K562 (cell line): ENCODE results near the gene PLCB3. TPM values are rescaled to one million over a fixed set of nuclear protein-coding genes. Genes with fewer than 3 reads are reported as not detected.

Experiments
- HEY1 ChIP-seq: fragments of 250-450 bp; sonication (Bioruptor Pico); IDR thresholded peaks from 2 replicates; pipeline ENCODE4 v1.5.0; 2020; ENCODE audit warnings: mild to moderate bottlenecking, moderate library complexity, borderline replicate concordance
- NR2C2 ChIP-seq, 2 experiments: fragments of 200-800 bp in 1 of 2; sonication (Bioruptor generic) in 1 of 2; sonication (generic) in 1 of 2; formaldehyde crosslinking in 1 of 2; IDR thresholded peaks; 2 replicates each; pipeline versions ENCODE4 v1.6.1 to v1.8.0; 2016 to 2022; ENCODE audit warnings: mild to moderate bottlenecking in 1 of 2, missing compliant biosample characterization in 1 of 2, missing genetic modification characterization in 1 of 2, missing genetic modification reagents in 1 of 2
- RBM39 ChIP-seq: fragments of 200-400 bp; formaldehyde crosslinking; optimal IDR thresholded peaks from 2 replicates; pipeline ENCODE3; 2018; ENCODE audit warnings: low read depth, low read length
- SMC3 ChIP-seq: conservative IDR thresholded peaks from 2 replicates; pipeline ENCODE4 v1.6.1; 2011; ENCODE audit warnings: low read depth, low read length, improper control_type of control experiment; ENCODE audit not compliant: insufficient read depth
- TCF7L2 ChIP-seq: fragments of 150-350 bp; IDR thresholded peaks from 2 replicates; pipeline ENCODE4 v1.6.1; 2016; ENCODE audit warnings: low read depth, mild to moderate bottlenecking, low read length, moderate library complexity
- ZNF143 ChIP-seq: sonication (generic); formaldehyde crosslinking; IDR thresholded peaks from 2 replicates; pipeline ENCODE4 v1.9.0; 2022; ENCODE audit warnings: mild to moderate bottlenecking, missing genetic modification reagents
- ZNF24 ChIP-seq: fragments of 450-650 bp; IDR thresholded peaks from 2 replicates; pipeline ENCODE4 v1.6.1; 2016
- polyA plus RNA-seq, 8 experiments: library from polyadenylated mRNA; depleted of rRNA in 4 of 8; stranded (reverse) in 5 of 8; unstranded in 3 of 8; fragments of >200 nt; fragmentation: Nextera tagmentation in 2 of 8; fragmentation: Illumina TruSeq in 1 of 8; extraction: Ambion mirVana in 2 of 8; extraction: Trizol in 1 of 8; gene quantifications; 2 replicates each; pipeline versions ENCODE4 v1.2.1 to v1.2.3, GENCODE V29; 2011 to 2014; ENCODE audit warnings: inconsistent platforms in 1 of 8, missing spikeins in 1 of 8
- total RNA-seq, 7 experiments: library from RNA; depleted of rRNA in 6 of 7; stranded (reverse); fragments of >200 nt in 6 of 7; fragmentation: Illumina TruSeq in 2 of 7; extraction: Trizol in 2 of 7; gene quantifications; 2 replicates each; pipeline versions ENCODE4 v1.2.1 to v1.2.3, GENCODE V29; 2011 to 2021; ENCODE audit warnings: low replicate concordance in 1 of 7
- TF ChIP-seq, protein P1 (sequence below): sonication (generic); formaldehyde crosslinking; IDR thresholded peaks from 2 replicates; pipeline ENCODE4 v1.9.0; 2022; ENCODE audit warnings: mild to moderate bottlenecking, missing genetic modification reagents
- TF ChIP-seq, protein P2 (sequence below): fragments of 250-450 bp; sonication (Bioruptor Pico); IDR thresholded peaks from 2 replicates; pipeline ENCODE4 v1.4.0; 2020; ENCODE audit warnings: mild to moderate bottlenecking
- TF ChIP-seq, protein P3 (sequence below): IDR thresholded peaks from 2 replicates; pipeline ENCODE4 v1.6.1; 2011; ENCODE audit not compliant: insufficient read length; ENCODE audit errors: extremely low read depth
- TF ChIP-seq, protein P4 (sequence below): fragments of 250-450 bp; sonication (Bioruptor Pico); IDR thresholded peaks from 2 replicates; pipeline ENCODE4 v1.5.0; 2021; ENCODE audit warnings: mild to moderate bottlenecking, borderline replicate concordance
- TF ChIP-seq, protein P5 (sequence below), 2 experiments: IDR thresholded peaks; 2 replicates each; pipeline ENCODE4 v1.6.1; 2012; ENCODE audit warnings: improper control_type of control experiment in 2 of 2, low read depth in 2 of 2, low read length in 2 of 2, borderline replicate concordance in 1 of 2
- TF ChIP-seq, protein P6 (sequence below): fragments of 450-650 bp; IDR thresholded peaks from 2 replicates; pipeline ENCODE4 v1.6.1; 2014; ENCODE audit warnings: low read depth, mild to moderate bottlenecking, moderate library complexity, borderline replicate concordance
- TF ChIP-seq, protein P7 (sequence below): fragments of 250-450 bp; sonication (Bioruptor Pico); IDR thresholded peaks from 2 replicates; pipeline ENCODE4 v1.4.0; 2020; ENCODE audit warnings: mild to moderate bottlenecking, moderate library complexity

PLCB3 gene
- total and polyA plus RNA-seq, 9 of the 15 experiments (the other 6 are each of a cell fraction or from before 2014, with no cell fraction given) = 0.31 to 44.8 (median 14.6) TPM

DNA sequence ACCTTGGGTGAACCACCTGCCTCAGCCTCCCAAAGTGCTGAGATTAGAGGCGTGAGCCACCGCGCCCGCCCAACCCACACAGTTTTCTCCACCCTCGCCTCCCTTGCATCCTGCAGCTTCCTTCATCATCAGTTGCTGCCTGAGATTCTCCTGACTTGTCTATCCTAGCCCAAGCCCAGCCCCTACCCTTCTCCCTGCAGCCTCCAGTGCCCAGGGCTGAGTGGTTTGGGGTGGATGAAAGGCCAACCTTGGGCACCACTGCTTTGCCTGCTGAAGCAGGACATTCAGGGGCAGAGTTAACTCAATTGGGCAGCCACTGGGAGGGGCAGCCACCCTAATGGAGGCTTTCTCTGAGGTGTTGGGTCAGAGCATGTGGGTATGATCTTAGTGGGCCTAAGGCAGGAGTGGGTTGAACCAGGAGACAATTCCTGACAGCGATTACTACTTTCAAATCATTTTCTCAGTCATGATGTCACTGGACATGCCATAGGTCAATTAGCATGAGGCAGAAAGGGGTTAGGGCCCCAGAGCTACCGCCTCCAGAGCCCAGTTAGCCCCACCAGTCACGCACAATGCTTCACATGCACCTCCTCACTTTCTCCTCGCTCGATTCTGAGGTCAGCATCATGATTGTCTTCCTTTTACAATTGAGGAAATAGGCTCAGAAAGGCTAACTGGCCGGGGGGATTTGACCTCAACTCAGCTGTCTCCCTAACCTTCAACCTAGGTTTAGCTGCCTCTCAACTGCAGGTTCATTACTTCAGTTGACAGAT, 11.5 kb upstream of the PLCB3 start (continued):
- TF ChIP-seq, protein P1, sequence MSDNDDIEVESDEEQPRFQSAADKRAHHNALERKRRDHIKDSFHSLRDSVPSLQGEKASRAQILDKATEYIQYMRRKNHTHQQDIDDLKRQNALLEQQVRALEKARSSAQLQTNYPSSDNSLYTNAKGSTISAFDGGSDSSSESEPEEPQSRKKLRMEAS (CRISPR knock-in tag) = peak; percentile 74
- no peak for TF ChIP-seq SMC3
- no peak for TF ChIP-seq RBM39
- TF ChIP-seq TCF7L2 = no peak
- TF ChIP-seq, protein P2, sequence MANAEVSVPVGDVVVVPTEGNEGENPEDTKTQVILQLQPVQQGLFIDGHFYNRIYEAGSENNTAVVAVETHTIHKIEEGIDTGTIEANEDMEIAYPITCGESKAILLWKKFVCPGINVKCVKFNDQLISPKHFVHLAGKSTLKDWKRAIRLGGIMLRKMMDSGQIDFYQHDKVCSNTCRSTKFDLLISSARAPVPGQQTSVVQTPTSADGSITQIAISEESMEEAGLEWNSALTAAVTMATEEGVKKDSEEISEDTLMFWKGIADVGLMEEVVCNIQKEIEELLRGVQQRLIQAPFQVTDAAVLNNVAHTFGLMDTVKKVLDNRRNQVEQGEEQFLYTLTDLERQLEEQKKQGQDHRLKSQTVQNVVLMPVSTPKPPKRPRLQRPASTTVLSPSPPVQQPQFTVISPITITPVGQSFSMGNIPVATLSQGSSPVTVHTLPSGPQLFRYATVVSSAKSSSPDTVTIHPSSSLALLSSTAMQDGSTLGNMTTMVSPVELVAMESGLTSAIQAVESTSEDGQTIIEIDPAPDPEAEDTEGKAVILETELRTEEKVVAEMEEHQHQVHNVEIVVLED (CRISPR knock-in tag) = no peak
- TF ChIP-seq NR2C2 (CRISPR knock-in tag; IDR thresholded peaks at IDR 0.05) = peak; percentile 5; the same call in 1 of the 2 replicates
- TF ChIP-seq NR2C2 (tag; IDR thresholded peaks at IDR 0.05) = no peak
- TF ChIP-seq, protein P3, sequence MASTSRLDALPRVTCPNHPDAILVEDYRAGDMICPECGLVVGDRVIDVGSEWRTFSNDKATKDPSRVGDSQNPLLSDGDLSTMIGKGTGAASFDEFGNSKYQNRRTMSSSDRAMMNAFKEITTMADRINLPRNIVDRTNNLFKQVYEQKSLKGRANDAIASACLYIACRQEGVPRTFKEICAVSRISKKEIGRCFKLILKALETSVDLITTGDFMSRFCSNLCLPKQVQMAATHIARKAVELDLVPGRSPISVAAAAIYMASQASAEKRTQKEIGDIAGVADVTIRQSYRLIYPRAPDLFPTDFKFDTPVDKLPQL = no peak
- TF ChIP-seq HEY1 (CRISPR knock-in tag) = no peak
- TF ChIP-seq, protein P4, sequence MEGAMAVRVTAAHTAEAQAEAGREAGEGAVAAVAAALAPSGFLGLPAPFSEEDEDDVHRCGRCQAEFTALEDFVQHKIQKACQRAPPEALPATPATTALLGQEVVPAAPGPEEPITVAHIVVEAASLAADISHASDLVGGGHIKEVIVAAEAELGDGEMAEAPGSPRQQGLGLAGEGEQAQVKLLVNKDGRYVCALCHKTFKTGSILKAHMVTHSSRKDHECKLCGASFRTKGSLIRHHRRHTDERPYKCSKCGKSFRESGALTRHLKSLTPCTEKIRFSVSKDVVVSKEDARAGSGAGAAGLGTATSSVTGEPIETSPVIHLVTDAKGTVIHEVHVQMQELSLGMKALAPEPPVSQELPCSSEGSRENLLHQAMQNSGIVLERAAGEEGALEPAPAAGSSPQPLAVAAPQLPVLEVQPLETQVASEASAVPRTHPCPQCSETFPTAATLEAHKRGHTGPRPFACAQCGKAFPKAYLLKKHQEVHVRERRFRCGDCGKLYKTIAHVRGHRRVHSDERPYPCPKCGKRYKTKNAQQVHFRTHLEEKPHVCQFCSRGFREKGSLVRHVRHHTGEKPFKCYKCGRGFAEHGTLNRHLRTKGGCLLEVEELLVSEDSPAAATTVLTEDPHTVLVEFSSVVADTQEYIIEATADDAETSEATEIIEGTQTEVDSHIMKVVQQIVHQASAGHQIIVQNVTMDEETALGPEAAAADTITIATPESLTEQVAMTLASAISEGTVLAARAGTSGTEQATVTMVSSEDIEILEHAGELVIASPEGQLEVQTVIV (CRISPR knock-in tag) = no peak
- TF ChIP-seq, protein P5, sequence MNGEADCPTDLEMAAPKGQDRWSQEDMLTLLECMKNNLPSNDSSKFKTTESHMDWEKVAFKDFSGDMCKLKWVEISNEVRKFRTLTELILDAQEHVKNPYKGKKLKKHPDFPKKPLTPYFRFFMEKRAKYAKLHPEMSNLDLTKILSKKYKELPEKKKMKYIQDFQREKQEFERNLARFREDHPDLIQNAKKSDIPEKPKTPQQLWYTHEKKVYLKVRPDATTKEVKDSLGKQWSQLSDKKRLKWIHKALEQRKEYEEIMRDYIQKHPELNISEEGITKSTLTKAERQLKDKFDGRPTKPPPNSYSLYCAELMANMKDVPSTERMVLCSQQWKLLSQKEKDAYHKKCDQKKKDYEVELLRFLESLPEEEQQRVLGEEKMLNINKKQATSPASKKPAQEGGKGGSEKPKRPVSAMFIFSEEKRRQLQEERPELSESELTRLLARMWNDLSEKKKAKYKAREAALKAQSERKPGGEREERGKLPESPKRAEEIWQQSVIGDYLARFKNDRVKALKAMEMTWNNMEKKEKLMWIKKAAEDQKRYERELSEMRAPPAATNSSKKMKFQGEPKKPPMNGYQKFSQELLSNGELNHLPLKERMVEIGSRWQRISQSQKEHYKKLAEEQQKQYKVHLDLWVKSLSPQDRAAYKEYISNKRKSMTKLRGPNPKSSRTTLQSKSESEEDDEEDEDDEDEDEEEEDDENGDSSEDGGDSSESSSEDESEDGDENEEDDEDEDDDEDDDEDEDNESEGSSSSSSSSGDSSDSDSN (IDR thresholded peaks at IDR 0.05; ENCODE audit: borderline replicate concordance in 1 of 2, low read depth in 2 of 2, low read length in 2 of 2) = no peak
- TF ChIP-seq ZNF143 (CRISPR knock-in tag) = no peak
- TF ChIP-seq, protein P6, sequence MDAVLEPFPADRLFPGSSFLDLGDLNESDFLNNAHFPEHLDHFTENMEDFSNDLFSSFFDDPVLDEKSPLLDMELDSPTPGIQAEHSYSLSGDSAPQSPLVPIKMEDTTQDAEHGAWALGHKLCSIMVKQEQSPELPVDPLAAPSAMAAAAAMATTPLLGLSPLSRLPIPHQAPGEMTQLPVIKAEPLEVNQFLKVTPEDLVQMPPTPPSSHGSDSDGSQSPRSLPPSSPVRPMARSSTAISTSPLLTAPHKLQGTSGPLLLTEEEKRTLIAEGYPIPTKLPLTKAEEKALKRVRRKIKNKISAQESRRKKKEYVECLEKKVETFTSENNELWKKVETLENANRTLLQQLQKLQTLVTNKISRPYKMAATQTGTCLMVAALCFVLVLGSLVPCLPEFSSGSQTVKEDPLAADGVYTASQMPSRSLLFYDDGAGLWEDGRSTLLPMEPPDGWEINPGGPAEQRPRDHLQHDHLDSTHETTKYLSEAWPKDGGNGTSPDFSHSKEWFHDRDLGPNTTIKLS = no peak
- TF ChIP-seq, protein P7, sequence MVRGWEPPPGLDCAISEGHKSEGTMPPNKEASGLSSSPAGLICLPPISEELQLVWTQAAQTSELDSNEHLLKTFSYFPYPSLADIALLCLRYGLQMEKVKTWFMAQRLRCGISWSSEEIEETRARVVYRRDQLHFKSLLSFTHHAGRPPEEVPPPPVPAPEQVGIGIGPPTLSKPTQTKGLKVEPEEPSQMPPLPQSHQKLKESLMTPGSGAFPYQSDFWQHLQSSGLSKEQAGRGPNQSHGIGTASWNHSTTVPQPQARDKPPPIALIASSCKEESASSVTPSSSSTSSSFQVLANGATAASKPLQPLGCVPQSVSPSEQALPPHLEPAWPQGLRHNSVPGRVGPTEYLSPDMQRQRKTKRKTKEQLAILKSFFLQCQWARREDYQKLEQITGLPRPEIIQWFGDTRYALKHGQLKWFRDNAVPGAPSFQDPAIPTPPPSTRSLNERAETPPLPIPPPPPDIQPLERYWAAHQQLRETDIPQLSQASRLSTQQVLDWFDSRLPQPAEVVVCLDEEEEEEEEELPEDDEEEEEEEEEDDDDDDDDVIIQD (CRISPR knock-in tag) = no peak
- no peak for TF ChIP-seq ZNF24
